Karpas-422 (cell line): ENCODE measurements around the gene CARMIL1. TPM values are rescaled to one million over a fixed set of nuclear protein-coding genes. Genes with fewer than 3 reads are reported as not detected.

ENCODE experiments used
- DNase-seq: peaks from one replicate; pipeline ENCODE4 v3.0.0-alpha.2; 2015
- H2AFZ ChIP-seq: fragments of 200-600 bp; sonication (generic); 2 replicates; pipeline ENCODE4 v1.6.1; 2014; ENCODE audit warnings: antibody characterized with exemption, low read length, mixed read lengths
- H3K27ac ChIP-seq: fragments of 200-600 bp; sonication (generic); 2 replicates; pipeline ENCODE4 v1.5.1; 2014; ENCODE audit warnings: mild to moderate bottlenecking, low read length, moderate library complexity
- H3K27me3 ChIP-seq: fragments of 200-600 bp; sonication (generic); 2 replicates; pipeline ENCODE4 v1.6.1; 2014; ENCODE audit warnings: low read length, mixed read lengths
- H3K36me3 ChIP-seq: fragments of 200-600 bp; sonication (generic); 2 replicates; pipeline ENCODE4 v1.6.1; 2014; ENCODE audit warnings: low read length, mixed read lengths; ENCODE audit not compliant: insufficient read depth
- H3K4me1 ChIP-seq: fragments of 200-600 bp; sonication (generic); 2 replicates; pipeline ENCODE4 v1.6.1; 2014; ENCODE audit warnings: mild to moderate bottlenecking, low read length, mixed read lengths
- H3K4me2 ChIP-seq: fragments of 200-600 bp; sonication (generic); 2 replicates; pipeline ENCODE4 v1.6.1; 2014; ENCODE audit warnings: low read length, low read depth, mild to moderate bottlenecking; ENCODE audit not compliant: poor library complexity, severe bottlenecking
- H3K4me3 ChIP-seq: fragments of 200-600 bp; sonication (generic); 2 replicates; pipeline ENCODE4 v1.5.1; 2014; ENCODE audit warnings: mild to moderate bottlenecking, antibody characterized with exemption, low read length, mixed read lengths
- H3K79me2 ChIP-seq: fragments of 200-600 bp; sonication (generic); 2 replicates; pipeline ENCODE4 v1.6.1; 2014; ENCODE audit warnings: mild to moderate bottlenecking, low read length, mixed read lengths
- H3K9ac ChIP-seq: fragments of 200-600 bp; sonication (generic); 2 replicates; pipeline ENCODE4 v1.6.0; 2014; ENCODE audit warnings: low read length
- H3K9me2 ChIP-seq: fragments of 200-600 bp; sonication (generic), shearing (Covaris generic); replicated peaks from 2 replicates; pipeline ENCODE4 v1.6.0; 2014; ENCODE audit warnings: mild to moderate bottlenecking, low read length, moderate library complexity; ENCODE audit not compliant: insufficient read depth
- H3K9me3 ChIP-seq: fragments of 300-700, 200-600 bp; sonication (generic); 2 replicates; pipeline ENCODE4 v1.6.1; 2014; ENCODE audit warnings: low read length, mixed read lengths
- H4K20me1 ChIP-seq: fragments of 200-600 bp; sonication (generic); 2 replicates; pipeline ENCODE4 v1.6.1; 2014; ENCODE audit warnings: mild to moderate bottlenecking, antibody characterized with exemption, low read length, low read depth; ENCODE audit not compliant: insufficient read depth
- total RNA-seq: library from RNA; depleted of rRNA; stranded (reverse); fragments of >200 nt; shearing (Covaris generic); gene quantifications from 2 replicates; pipeline ENCODE4 v1.2.3, GENCODE V29; 2014; ENCODE audit warnings: low replicate concordance; rRNA removed

Gene CARMIL1
- 0.04 TPM in 1 of 2 replicates, not detected in the other for total RNA-seq

GRCh38 chr6:25278914-25279747 is at the start of gene CARMIL1:
TSS of gene CARMIL1 (plus strand) at chr6:25279374. CDS start at chr6:25279796, 422 bp downstream.
- H4K20me1 ChIP-seq: no peaks in the 10 kb centered on the region
- H3K9me2 ChIP-seq: no peaks in the 10 kb centered on the region
- H3K36me3 ChIP-seq: no peaks in the 10 kb centered on the region
- peak within 1 kb of the TSS; percentile 58 for H3K9ac ChIP-seq
- H3K9me3 ChIP-seq: no peaks in the 10 kb centered on the region
- H3K4me2 ChIP-seq: peak within 1 kb of the TSS; percentile 78
- peak within 1 kb of the TSS; percentile 93 for H2AFZ ChIP-seq
- DNase-seq: peak; percentile 69
- H3K4me1 ChIP-seq: peaks cover 4% of the 10 kb centered on the region
- no peaks in the 10 kb centered on the region for H3K79me2 ChIP-seq
- peak within 1 kb of the TSS; percentile 66 for H3K4me3 ChIP-seq
- no peak within 1 kb of the TSS for H3K27ac ChIP-seq
- H3K27me3 ChIP-seq: no peaks in the 10 kb centered on the region

- no peaks in the 10 kb centered on the region for H3K36me3 ChIP-seq
- H4K20me1 ChIP-seq: no peaks in the 10 kb centered on the region
- H3K79me2 ChIP-seq: no peaks in the 10 kb centered on the region
- no peak overlapping the region for H3K9ac ChIP-seq
- no peak for DNase-seq
- H3K27me3 ChIP-seq: no peaks in the 10 kb centered on the region
- H3K4me1 ChIP-seq: peaks cover 15% of the 10 kb centered on the region
- no peak overlapping the region for H3K4me3 ChIP-seq
- no peaks in the 10 kb centered on the region for H3K9me2 ChIP-seq
- H3K9me3 ChIP-seq: no peaks in the 10 kb centered on the region
- no peak overlapping the region for H2AFZ ChIP-seq
- H3K4me2 ChIP-seq: no peak overlapping the region
- H3K27ac ChIP-seq: no peak overlapping the region
Measured at GRCh38 chr6:25229671-25230321, 49.4 kb upstream of the CARMIL1 start.

DNA sequence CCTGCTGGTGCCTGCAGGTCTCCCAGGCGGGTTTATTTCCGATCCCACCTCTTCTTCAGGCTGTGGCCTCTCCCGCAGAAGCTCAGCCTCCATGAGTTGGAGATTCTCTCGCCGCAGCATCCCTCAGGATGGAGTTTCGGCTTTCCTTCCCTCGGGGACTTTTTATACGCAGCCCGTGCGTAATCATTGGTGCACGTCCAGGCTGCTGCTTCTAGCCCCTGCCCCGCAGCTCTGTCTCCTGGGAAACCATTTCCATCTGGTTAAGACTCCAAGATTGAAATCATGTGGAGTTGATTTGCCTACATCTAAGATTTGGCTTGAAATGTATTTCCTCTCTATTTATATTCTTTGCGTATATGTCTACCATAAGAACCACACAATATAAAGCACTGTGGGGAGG is 46.7 kb upstream of the CARMIL1 start:
- Histone ChIP-seq H3K27me3 (no peaks in the 10 kb centered on the region), H3K9me2 (no peaks in the 10 kb centered on the region), H3K79me2 (no peaks in the 10 kb centered on the region), H4K20me1 (no peaks in the 10 kb centered on the region), H3K4me3 (no peak overlapping the region), H3K9me3 (no peaks in the 10 kb centered on the region), H3K27ac (no peak overlapping the region), H3K36me3 (no peaks in the 10 kb centered on the region), H2AFZ (no peak overlapping the region), H3K4me2 (no peak overlapping the region), H3K4me1 (no peaks in the 10 kb centered on the region), H3K9ac (no peak overlapping the region)
- DNase-seq: no peak

DNA sequence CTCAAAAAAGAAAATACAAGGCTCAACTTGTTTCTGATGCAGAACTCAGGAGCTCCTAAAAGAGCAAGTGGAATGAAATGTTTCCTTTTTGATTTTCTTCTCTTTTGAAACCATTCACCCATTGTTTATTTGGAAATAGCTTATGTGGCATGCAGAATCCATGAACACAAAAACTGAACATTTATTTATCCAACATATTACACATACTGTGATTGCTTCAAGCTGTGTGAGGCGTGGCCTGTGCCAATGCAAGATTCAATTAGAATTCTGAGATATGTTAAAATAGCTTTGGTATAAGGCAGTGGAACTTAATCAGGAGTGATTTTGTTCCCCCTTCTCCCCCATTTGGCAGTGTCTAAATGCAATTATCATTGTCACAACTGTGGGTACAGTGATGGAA is 45.9 kb upstream of the CARMIL1 start:
- Histone ChIP-seq H3K9me2 (no peaks in the 10 kb centered on the region), H4K20me1 (no peaks in the 10 kb centered on the region), H2AFZ (no peak overlapping the region), H3K4me2 (no peak overlapping the region), H3K27ac (no peak overlapping the region), H3K79me2 (no peaks in the 10 kb centered on the region), H3K27me3 (no peaks in the 10 kb centered on the region), H3K4me3 (no peak overlapping the region), H3K36me3 (no peaks in the 10 kb centered on the region), H3K9me3 (no peaks in the 10 kb centered on the region), H3K9ac (no peak overlapping the region), H3K4me1 (no peaks in the 10 kb centered on the region)
- DNase-seq: no peak

DNA sequence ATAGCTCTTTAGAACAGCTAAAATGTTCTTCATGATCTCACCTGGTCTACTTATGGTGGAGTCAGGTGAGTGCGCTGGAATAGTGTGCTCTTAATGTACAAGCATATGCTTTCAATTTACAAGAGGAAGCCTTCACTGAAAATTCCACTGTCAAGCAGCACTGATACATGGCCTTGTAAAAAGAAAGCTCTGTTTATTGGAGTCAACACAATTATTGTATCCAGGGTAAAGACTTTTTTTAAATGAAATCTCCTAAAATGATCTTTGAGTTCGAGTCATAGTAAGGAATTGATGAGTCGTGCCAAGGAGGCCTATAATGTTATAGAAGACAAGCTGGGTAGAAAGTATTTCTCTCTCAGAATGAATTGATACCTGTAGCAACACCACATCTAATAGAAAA is 41.6 kb upstream of the CARMIL1 start:
- no peaks in the 10 kb centered on the region for H3K4me1 ChIP-seq
- DNase-seq: no peak
- H3K27me3 ChIP-seq: no peaks in the 10 kb centered on the region
- H3K9me2 ChIP-seq: no peaks in the 10 kb centered on the region
- no peak overlapping the region for H3K4me3 ChIP-seq
- no peaks in the 10 kb centered on the region for H3K9me3 ChIP-seq
- H3K79me2 ChIP-seq: no peaks in the 10 kb centered on the region
- no peak overlapping the region for H2AFZ ChIP-seq
- H3K4me2 ChIP-seq: no peak overlapping the region
- H3K27ac ChIP-seq: no peak overlapping the region
- no peaks in the 10 kb centered on the region for H4K20me1 ChIP-seq
- H3K36me3 ChIP-seq: no peaks in the 10 kb centered on the region
- no peak overlapping the region for H3K9ac ChIP-seq

- Histone ChIP-seq H3K4me2 (no peak overlapping the region), H3K9ac (no peak overlapping the region), H2AFZ (no peak overlapping the region), H3K27ac (no peak overlapping the region), H3K4me1 (no peaks in the 10 kb centered on the region), H3K9me2 (no peaks in the 10 kb centered on the region), H3K9me3 (no peaks in the 10 kb centered on the region), H3K79me2 (no peaks in the 10 kb centered on the region), H3K27me3 (no peaks in the 10 kb centered on the region), H3K4me3 (no peak overlapping the region), H3K36me3 (no peaks in the 10 kb centered on the region), H4K20me1 (no peaks in the 10 kb centered on the region)
- DNase-seq: no peak
Measured at GRCh38 chr6:25239059-25239458, 40.1 kb upstream of the CARMIL1 start.

DNA sequence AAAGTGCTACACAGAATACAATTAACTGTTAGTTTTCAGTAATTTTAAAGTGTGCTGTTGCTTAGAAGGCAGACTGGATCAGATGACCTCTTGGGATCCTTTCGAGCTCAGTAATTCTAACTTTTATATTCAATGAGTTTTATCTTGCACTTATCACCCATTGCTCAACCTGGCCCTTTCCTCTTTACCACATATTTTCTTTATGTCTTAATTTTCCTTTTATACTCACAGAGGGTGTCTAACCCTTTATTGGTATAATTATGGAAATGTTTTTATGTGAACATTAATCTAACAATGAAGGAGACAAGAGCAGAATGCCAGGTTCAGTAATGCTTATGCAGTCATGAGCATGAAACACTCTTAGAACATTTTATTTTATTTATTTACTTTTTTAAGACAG is 39.7 kb upstream of the CARMIL1 start:
- Histone ChIP-seq H3K27ac (no peak overlapping the region), H2AFZ (no peak overlapping the region), H3K27me3 (no peaks in the 10 kb centered on the region), H3K36me3 (no peaks in the 10 kb centered on the region), H3K4me1 (no peaks in the 10 kb centered on the region), H3K4me3 (no peak overlapping the region), H3K9me3 (no peaks in the 10 kb centered on the region), H4K20me1 (no peaks in the 10 kb centered on the region), H3K79me2 (no peaks in the 10 kb centered on the region), H3K4me2 (no peak overlapping the region), H3K9ac (no peak overlapping the region), H3K9me2 (no peaks in the 10 kb centered on the region)
- no peak for DNase-seq

DNA sequence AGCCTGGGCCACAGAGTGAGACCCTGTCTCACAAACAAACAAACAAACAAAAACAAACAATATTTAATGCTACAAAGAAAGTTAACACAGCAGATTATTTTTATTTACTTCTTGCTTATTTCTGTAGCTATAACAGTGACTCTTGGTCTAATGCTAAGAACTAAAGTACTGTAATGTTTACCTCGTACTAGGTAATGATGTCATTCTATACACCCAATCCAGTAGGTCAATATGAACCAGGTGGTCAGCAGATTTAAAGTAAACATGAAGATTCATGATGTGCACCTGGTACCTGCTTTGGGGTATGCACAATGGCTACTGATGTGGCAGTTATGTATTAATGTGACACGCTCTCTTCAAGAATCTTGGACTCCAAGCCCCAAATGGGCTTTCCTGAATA is 36.6 kb upstream of the CARMIL1 start:
- Histone ChIP-seq H3K9ac (no peak overlapping the region), H4K20me1 (no peaks in the 10 kb centered on the region), H3K4me2 (no peak overlapping the region), H3K79me2 (no peaks in the 10 kb centered on the region), H3K9me3 (no peaks in the 10 kb centered on the region), H3K27me3 (no peaks in the 10 kb centered on the region), H3K27ac (no peak overlapping the region), H2AFZ (no peak overlapping the region), H3K4me3 (no peak overlapping the region), H3K9me2 (no peaks in the 10 kb centered on the region), H3K36me3 (no peaks in the 10 kb centered on the region), H3K4me1 (no peaks in the 10 kb centered on the region)
- DNase-seq: no peak
